Suprapubic skin (tissue), 3 donors: ENCODE measurements around the gene RFC4.

ENCODE experiments used
- CTCF ChIP-seq, 2 donors: fragments of 200-600 bp in 1 of 2; fragments of 450-650 bp in 1 of 2; sonication (generic) in 1 of 2; IDR thresholded peaks; one replicate each; pipeline ENCODE4 v1.5.1; 2016 to 2019; ENCODE audit warnings: antibody characterized with exemption in 2 of 2, mild to moderate bottlenecking in 1 of 2, moderate library complexity in 1 of 2
- POLR2A ChIP-seq, 2 donors: fragments of 450-650 bp; IDR thresholded peaks; one replicate each; pipeline ENCODE4 v1.6.1; 2017; ENCODE audit warnings: antibody characterized with exemption in 2 of 2, mild to moderate bottlenecking in 2 of 2, moderate library complexity in 2 of 2

GRCh38 chr3:186789554-186790260 is 16.6 kb downstream of the RFC4 start:
- TF ChIP-seq CTCF (IDR thresholded peaks at IDR 0.05) (no peak), POLR2A (IDR thresholded peaks at IDR 0.05) (no peak)
